HG03175 (cell line): Measurements from ENCODE around the gene TGFB1.
A peak's percentile ranks its signal among the peaks of the same experiment; 100 is the strongest.
"Not testable (repeated sequence)": the region's sequence is repeated elsewhere in the genome, so short reads cannot be mapped to it uniquely, and the experiment has no call there.

Source experiments
- ATAC-seq: cut with Tn5 transposase; IDR thresholded peaks from one replicate; pipeline ENCODE4 v1.9.1; 2021; ENCODE audit warnings: mild to moderate bottlenecking, moderate library complexity; ENCODE audit not compliant: unreplicated experiment

TGFB1 gene

DNA sequence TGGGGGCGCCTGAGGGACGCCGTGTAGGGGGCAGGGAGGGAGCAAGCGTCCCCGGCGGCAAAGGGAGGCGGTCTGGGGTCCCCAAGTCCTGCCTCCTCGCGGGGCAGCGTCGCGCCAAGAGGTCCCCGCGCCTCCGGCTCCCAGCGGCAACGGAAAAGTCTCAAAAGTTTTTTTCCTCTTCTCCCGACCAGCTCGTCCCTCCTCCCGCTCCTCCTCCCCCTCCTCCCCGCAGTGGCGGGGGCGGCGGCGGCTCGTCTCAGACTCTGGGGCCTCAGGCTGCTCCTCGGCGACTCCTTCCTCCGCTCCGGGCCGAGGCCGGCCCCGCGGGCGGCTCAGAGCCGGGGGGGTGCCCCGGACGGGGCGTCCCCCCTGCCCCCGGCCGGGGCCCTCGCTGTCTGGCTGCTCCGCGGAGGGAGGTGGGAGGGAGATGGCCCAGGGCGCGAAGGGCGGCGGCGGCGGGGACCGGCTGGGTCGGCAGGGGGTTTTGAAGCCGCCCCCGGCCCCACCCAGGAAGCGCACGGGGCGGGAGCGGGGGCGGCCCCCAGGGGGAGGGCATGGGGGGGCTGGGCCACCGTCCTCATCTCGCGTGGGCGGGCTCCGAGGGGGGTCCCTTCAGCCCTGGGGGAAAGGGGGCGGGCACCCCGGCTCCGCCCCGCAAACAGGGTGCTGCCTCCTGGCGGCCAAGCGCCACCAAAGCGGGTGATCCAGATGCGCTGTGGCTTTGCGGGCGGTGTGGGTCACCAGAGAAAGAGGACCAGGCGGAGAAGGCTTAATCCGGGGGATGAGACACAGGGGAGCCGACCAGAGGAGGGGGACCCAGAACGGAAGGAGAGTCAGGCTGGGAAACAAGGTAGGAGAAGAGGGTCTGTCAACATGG is at the start of gene TGFB1:
Gene TGFB1, minus strand, starts transcription at position 457 of the 877 bp plus-strand sequence. CDS start 878 bp downstream, outside the sequence.
- ATAC-seq = peak; percentile 54

DNA sequence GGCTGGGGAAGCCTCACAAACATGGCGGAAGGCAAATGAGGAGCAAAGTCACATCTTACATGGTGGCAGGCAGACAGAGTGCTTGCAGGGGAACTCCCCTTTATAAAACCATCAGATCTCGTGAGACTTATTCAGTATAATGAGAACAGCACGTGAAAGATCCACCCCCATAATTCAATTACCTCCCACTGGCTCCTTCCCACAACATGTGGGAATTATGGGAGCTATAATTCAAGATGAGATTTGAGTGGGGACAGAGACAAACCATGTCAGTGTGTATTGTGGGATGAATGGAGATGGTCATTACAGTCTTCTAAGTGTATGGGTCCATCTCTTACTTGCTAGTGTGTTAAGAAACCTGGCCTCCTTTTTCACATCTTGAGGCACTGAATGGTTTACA is 48.3 kb upstream of the TGFB1 start:
- ATAC-seq = no peak

DNA sequence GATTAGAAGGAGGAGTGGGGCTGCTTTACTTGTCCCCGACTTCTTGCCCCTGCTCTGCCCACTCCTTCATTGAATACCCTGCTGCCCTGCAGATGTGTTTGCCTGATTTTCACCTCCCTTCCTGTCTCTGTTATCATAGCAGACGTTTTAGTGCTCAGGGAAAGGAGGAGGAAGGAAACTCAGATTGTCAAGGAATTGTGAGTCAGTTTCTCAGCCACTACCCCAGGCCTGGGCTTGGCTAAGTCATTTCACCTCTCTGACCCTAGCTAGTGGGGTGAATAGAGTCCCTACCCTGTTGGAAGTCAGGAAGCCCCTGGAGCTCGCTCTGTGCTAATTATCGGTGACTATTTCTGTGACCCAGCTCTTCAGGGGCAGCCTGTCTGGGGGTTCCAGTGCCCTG is 47.8 kb upstream of the TGFB1 start:
- ATAC-seq = no peak

DNA sequence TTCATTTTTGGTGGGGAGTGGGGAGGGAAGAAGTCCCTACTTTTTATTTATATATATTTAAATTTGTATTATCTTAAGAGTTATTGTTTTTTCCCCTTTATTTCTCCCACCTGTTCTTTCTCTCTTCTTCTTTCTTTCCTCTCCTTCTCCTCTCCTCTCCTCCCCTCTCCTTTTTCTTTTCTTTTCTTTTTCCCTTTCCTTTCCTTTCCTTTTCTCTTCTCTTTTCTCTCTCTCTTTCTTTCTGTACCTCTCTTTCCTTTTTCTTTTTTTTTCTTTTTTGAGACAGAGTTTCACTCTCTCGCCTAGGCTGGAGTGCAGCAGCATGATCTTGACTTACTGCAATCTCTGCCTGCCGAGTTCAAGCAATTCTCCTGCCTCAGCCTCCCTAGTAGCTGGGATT is 45.8 kb upstream of the TGFB1 start:
- no peak for ATAC-seq

DNA sequence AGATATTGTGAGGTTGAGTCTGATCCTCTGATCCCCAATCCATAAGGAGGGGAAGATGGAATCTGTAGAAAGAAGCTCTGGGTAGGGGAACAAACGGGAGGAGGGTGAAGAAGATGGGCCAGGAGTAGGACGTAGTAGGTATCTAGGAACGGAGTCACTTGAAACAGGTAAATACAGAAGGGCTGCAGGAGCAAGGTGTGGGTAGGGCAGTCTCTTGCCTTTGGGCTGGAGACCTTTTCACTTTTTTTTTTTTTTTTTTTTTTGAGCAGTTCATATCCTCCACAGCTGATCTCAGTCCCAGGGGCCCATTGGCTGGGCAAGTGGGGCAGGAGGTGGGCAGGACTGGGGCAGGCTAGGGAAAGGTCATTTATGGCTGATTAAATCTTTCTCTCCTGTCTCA is 45.4 kb upstream of the TGFB1 start:
- no peak for ATAC-seq

DNA sequence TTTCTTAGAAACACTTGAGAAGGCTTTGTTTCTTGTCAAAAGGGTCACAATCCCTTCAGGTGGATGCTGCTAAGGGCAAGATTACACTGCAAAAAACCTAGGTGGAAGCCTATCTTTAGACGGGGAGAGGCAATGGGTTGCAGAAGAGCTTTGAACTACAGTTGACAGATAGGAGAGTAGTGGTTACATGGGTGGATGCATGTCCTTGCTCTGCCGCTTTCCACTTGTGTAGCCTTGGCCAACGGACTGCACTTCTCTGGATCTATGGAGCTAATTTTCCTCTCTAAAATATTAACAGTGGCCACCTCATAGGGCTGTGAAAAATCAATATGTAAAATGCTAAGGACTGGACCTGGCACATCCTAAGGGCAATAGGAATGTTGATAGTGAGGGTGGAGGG is 44.9 kb upstream of the TGFB1 start:
- ATAC-seq = no peak

DNA sequence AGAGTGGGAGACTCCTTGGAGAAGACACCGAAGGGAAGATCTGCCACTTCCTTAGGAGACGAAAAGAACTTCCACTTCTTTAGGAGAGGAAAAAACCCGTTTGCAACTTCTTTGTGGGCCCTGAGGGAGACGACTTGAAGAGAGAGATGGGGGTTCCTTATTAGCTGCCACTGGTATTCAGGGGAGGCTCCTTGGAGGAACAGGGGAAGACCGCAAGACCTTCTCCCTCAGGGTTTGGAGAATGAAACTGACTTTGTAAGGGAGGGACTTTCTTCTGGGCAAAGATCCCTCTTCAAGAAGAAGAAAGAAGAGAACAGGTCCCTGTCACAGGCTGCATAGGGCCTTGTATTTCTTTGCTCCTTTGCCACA is 44.3 kb upstream of the TGFB1 start:
- ATAC-seq = no peak

DNA sequence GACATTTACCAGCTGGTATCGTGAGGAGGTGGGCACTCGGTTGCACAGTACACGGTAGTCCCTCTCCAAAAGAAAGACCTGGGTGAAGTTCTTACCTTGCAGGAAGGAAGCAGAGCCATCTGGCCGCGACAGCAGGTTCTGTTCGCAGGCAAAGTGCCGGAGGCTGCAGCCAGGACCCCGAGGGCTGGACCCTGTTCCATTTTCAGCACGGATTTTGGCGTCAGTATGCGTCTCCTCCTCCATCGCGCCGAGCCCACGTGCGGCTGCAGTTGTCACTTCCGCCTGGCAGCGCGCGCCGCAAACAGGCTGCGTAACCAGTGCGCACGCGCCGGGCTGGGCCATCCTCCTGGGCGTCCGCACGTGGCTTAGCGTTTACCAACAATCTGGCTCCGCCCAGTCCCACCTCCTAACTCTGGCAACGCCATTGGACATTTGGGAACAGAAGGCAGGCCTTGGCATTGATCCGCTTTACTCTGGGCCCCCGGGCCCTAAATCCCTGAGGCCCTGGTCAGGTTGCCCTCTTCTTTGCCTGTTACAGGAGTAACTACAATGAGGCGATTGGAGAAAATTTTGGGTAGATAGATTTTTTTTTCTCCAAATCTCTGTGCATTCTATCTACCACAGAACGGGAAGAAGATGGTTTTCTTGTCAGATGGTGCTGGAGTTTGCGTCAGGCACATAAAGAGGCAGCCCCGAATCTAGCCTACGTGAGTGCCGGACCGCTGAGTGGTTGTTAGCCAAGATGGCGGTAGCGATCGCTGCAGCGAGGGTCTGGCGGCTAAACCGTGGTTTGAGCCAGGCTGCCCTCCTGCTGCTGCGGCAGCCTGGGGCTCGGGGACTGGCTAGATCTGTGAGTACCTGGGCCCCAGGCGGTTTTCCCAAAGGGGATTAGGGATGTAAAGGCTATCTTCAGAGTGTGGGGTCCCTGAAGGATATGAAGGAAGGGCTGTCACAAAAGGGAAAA is 43.6 kb upstream of the TGFB1 start, which contains the start of the genes BCKDHA and EXOSC5:
Gene BCKDHA, plus strand, starts transcription at position 733 of the 964 bp plus-strand sequence. Its CDS starts 10 bp downstream, at position 743.
Gene EXOSC5, minus strand, starts transcription at position 274 of the 964 bp plus-strand sequence. Its CDS starts 31 bp downstream, at position 243.
- peak; percentile 98 for ATAC-seq

DNA sequence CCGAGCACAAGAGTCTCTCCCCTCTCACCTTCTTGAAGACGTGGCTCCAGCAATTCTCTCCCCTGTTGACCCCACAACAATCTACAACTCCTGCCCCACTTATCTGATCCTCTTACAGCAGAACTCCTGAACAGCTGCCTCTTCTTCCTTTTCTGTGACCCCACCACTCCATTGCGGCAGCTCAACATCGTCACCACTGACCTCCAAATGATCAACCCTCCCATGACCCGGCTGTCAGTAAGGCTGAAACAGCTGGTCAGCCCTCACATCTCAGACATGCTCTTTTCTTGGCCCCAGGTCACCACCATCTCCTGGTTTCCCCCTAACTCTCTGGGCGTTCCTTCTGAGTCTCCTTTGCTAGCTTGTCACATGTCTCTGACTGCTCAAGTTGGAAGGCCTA is 41.6 kb upstream of the TGFB1 start:
- no peak for ATAC-seq

DNA sequence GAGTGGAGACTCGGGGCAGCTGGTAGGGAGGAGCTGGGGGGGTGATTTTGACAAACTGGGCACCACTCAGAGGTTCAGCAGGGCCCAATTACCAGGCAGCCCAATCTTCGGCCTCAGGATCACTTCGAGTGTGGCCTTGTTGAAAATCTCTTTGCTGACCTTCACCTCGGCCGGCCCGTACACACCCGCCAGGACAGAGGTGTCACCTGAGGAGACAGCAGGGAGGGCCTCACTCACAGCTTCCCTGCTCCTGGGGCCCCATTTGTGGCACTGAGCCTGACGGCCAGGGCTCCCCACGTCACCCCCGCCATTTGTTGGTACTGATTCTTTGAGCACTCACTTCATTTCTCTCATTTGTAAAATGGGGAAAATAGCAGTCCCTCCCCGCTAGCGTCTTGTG is 39.1 kb upstream of the TGFB1 start:
- no peak for ATAC-seq

DNA sequence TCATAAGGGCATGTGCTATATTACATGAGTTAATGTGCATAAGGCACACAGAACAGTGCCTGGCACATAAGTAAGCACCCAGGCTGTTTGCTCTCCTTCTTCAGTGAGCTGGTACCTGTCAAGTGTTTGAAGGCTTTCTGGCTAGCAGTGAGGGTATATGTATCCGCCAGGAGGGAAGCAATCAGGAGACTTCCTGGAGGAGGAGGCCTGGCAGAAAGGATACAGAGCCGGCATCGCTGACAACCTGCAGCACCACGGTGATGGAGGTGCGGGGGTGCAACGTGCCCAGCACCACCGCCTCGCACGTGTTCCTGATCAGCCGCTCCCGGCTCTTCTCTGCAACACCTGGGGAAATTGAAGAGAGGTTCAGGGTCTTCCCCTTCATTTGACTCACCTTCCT is 37.9 kb upstream of the TGFB1 start:
- ATAC-seq = no peak

DNA sequence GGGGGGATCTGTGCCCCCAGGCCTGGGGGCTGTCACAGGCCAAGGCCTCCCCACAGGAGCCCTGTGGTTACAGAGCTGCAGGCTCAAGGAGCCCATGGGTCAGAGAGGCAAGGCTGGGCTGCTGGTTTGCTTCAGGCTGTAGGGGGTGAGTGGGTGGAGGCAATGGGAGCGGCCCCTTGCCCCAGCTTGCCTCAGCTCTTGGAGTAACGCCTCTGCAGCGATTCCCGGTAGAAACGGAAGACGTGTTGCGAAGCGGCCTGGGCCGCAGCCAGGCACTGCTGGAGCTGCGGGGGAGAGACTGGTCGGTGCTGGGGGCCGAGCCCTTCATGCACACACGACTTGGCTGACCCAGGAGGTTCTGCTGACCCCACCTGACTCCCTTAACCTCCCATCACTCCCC is 32.7 kb upstream of the TGFB1 start:
- no peak for ATAC-seq

DNA sequence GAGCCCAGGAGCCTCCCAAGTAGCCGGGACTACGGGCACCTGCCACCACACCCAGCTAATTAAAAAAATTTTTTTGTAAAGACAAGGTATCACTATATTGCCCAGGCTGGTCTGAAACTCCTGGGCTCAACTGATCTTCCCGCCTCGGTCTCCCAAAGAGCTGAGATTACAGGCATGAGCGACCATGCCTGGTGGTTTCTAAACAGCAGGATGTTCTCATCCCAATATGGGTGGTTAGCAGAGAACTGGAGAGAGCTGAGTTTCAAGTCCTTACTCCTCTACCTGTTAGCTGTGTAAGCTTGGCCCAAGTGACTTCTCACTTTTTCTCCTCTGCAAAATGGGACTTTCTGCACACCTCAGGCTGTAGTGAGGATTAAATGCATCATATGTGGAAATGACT is 30.6 kb upstream of the TGFB1 start:
- ATAC-seq = no peak

DNA sequence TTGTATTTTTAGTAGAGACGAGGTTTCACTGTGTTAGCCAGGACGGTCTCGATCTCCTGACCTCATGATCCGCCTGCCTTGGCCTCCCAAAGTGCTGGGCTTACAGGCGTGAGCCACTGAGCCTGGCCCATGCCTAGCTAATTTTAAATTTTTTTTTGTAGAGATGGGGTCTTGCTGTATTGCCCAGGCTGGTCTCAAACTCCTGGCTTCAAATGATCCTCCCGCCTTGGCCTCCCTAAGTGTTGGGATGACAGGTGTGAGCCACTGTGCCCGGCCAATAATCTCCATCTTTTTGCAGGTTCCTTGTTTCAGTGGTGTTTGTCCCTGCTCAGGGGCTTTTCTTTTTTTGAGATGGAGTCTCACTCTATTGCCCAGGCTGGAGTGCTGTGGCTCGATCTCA is 27.8 kb upstream of the TGFB1 start:
- ATAC-seq = not testable (repeated sequence)

DNA sequence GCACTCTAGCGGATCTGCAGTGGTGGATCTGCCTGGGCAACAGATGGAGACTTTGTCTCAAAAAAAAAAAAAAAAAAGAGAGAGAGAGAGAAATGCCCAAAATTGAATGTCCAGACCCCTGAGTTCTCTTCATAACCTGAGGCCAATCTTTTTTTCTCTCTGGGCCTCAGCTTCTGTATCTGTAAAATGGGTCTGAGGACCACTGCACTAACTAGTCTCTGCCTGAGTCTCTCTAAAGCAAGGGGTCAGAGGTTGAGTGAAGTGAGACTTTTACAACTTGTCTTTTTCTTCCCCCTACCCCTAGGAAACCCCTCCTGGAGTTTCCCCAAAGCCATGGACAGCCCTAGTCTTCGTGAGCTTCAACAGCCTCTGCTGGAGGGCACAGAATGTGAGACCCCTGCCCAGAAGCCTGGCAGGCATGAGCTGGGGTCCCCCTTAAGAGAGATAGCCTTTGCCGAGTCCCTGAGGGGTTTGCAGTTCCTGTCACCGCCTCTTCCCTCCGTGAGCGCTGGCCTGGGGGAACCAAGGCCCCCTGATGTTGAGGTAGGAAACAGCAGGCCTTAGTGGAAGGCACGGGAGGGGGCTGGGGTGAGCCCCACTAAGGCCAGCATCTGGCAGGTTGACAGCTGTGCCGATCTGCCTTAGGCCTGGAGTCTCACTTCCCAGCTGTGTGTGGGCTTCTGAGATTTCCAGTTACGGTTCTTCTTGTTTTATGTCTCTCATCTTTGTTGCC is 24.4 kb upstream of the TGFB1 start:
- ATAC-seq = peak; percentile 53

DNA sequence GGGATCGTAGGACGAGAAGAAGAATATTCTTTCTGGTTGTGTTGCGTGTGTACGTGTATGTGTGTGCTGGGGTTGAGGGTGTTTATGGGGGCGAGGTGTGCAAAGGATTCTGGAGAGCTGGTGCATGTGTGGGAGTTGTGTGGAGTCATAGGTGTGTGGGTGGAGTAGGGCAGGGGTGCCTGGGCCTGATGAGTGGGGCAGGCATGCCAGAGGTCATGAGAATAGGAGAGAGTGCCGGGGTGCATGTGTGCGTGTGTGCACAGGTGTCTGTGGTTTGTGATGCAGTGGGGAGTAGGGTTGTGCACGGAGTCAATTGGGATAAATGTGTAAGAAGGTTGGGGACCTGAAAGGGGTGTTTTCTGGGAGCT is 23.3 kb upstream of the TGFB1 start:
- no peak for ATAC-seq

DNA sequence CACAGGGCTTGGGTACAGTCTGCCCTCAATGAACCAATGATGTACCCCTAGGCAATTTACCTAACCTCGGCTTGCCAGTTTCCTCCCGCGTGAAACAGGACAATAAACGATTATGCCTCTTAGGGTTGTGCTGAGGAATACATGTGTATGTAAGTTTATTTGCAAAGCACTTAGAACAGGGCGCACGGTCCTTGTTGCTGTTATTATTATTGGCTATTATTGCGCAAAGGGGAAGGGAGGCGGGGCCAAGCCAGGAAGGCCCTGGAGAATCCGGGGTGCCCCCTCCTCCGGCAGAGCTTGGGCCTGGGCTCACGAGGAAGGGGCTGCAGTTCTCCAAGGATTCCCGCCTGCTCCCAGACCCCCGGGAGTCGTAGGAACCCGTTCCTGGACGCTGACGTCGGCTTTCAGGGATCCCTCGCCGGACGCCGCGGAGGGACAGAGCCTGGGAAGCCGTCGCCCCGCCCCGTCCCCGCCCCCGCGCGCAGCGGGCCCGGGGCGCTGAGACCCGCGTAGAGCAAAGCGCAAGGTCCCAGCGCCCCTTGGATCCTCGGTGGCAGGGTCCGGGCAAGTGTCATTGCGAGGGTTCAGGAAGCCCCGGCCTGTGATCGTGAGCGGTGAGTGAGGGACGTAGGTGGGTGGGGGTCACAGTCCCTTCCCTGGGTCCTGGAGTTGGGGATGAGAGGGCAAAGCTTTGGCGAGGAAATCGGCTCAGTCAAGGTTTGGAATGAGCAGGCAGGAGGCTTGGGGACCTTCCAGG is 22.7 kb upstream of the TGFB1 start, which contains the start of gene TMEM91:
Gene TMEM91, plus strand, starts transcription at position 293 of the 757 bp plus-strand sequence. CDS start 1,777 bp downstream, outside the sequence.
- ATAC-seq = no peak

DNA sequence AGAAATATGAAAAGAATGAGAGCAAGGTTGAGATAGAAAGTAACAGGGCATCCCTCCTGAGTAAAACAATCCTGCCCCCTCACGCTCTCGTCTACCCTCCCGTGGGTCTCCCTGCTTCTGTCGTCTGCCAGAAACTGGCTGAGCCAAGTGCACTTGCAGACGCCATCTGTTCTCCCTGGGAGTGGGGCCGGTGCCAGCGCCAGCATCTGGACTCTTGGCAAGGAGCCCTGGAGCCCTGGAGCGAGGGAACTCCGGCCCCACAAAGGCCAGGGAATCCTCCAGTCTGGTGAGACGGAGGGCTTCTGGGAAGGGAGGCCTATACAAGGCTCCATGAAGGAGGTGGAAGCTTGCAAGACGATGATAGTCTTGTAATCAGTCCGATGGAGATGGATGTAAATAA is 20.3 kb upstream of the TGFB1 start:
- no peak for ATAC-seq

DNA sequence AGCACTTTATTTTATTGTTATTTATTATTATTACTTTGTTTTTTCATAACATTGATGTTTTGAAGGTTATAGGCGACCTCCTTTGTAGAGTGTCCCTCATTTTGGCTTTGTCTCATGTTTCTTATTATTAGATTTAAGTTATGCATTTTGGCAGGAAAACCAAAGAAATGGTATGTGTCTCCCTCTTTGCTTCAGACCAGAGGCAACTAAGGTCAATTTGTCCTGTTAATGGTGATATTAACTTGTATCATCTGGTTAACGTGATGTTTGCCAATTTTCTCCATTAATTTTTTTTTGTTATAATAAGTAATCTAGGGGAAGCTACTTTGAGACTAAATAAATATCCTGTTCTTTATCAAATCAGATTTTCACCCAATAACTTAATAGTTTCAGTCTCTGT is 18.8 kb upstream of the TGFB1 start:
- ATAC-seq = no peak

DNA sequence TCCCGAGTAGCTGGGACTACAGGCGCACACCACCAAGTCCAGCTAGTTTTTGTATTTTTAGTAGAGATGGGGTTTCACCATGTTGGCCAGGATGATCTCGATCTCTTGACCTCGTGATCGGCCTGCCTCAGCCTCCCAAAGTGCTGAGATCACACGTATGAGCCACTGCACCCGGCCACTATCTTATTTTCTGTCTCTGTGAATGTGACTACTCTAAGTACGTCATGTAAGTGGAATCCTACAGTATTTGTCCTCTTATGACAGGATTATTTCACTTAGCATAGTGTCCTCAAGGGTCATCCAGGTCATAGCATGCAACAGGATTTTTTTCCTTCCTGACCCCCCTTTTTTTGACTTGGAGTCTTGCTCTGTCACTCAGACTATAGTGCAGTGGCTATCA is 17.8 kb upstream of the TGFB1 start:
- no peak for ATAC-seq
